DOHH2 (cell line): ENCODE data around the gene GLIS2.

Experiments
- H3F3A ChIP-seq: fragments of 200-600 bp; sonication (generic), shearing (Covaris generic); 2 replicates; pipeline ENCODE4 v1.6.0; 2016; ENCODE audit warnings: antibody characterized with exemption, mild to moderate bottlenecking; ENCODE audit not compliant: control insufficient read depth, insufficient read depth
- H3K27ac ChIP-seq: fragments of 200-600 bp; sonication (generic); 2 replicates; pipeline ENCODE4 v1.5.1; 2014; ENCODE audit warnings: low read depth, mild to moderate bottlenecking, low read length, moderate library complexity
- H3K27me3 ChIP-seq: fragments of 200-600 bp; sonication (generic); 2 replicates; pipeline ENCODE4 v1.6.1; 2014; ENCODE audit warnings: mild to moderate bottlenecking, low read length, mixed read lengths; ENCODE audit not compliant: control insufficient read depth
- H3K36me3 ChIP-seq: fragments of 200-600 bp; sonication (generic); 2 replicates; pipeline ENCODE4 v1.6.1; 2014; ENCODE audit warnings: mild to moderate bottlenecking, low read length, moderate library complexity, mixed read lengths; ENCODE audit not compliant: control insufficient read depth
- H3K4me1 ChIP-seq: fragments of 200-600 bp; sonication (generic); 2 replicates; pipeline ENCODE4 v1.6.1; 2014; ENCODE audit warnings: mild to moderate bottlenecking, low read length, mixed read lengths; ENCODE audit not compliant: control insufficient read depth
- H3K4me2 ChIP-seq: fragments of 200-600 bp; sonication (generic); 2 replicates; pipeline ENCODE4 v1.6.0; 2014; ENCODE audit warnings: mild to moderate bottlenecking, low read length, moderate library complexity
- H3K4me3 ChIP-seq: fragments of 200-600 bp; sonication (generic); 2 replicates; pipeline ENCODE4 v1.5.1; 2014; ENCODE audit warnings: mild to moderate bottlenecking, low read length, mixed read lengths
- H3K79me2 ChIP-seq: fragments of 200-600 bp; sonication (generic); 2 replicates; pipeline ENCODE4 v1.6.1; 2014; ENCODE audit warnings: mild to moderate bottlenecking, low read length, mixed read lengths; ENCODE audit not compliant: control insufficient read depth
- H3K9me2 ChIP-seq: fragments of 200-600 bp; sonication (generic); replicated peaks from 2 replicates; pipeline ENCODE4 v1.6.1; 2014; ENCODE audit warnings: mild to moderate bottlenecking, low read length, mixed read lengths; ENCODE audit not compliant: control insufficient read depth
- H3K9me3 ChIP-seq: fragments of 200-600 bp; sonication (generic); 2 replicates; pipeline ENCODE4 v1.6.1; 2014; ENCODE audit warnings: antibody characterized with exemption, low read length, mixed read lengths; ENCODE audit not compliant: control insufficient read depth, insufficient read depth
- H4K20me1 ChIP-seq: fragments of 200-600 bp; sonication (generic); 2 replicates; pipeline ENCODE4 v1.6.0; 2014; ENCODE audit warnings: low read depth, mild to moderate bottlenecking, antibody characterized with exemption, low read length, moderate library complexity; ENCODE audit not compliant: control insufficient read depth, insufficient read depth
- CTCF ChIP-seq: fragments of 200-600 bp; sonication (generic); IDR thresholded peaks from one replicate; pipeline ENCODE4 v1.5.1; 2014; ENCODE audit warnings: antibody characterized with exemption, mild to moderate bottlenecking, low read depth, low read length; ENCODE audit not compliant: poor library complexity, severe bottlenecking
- EZH2phosphoT487 ChIP-seq: fragments of 200-600 bp; sonication (generic); IDR thresholded peaks from 2 replicates; pipeline ENCODE4 v1.6.1; 2017; ENCODE audit warnings: borderline replicate concordance, mild to moderate bottlenecking, antibody characterized with exemption, low read length, moderate library complexity, mixed read lengths

The GLIS2 gene

GRCh38 chr16:4319454-4320421, 3.9 kb downstream of the GLIS2 start:
- Histone ChIP-seq H3K4me1 (peaks cover 21% of the 10 kb centered on the region), H3K27me3 (peaks cover 47% of the 10 kb centered on the region), H3F3A (no peaks in the 10 kb centered on the region), H3K4me2 (0 out of 2 replicates have a peak overlapping the region, but pooled peaks have one; percentile 15), H3K79me2 (no peaks in the 10 kb centered on the region), H3K27ac (no peak overlapping the region), H3K4me3 (no peak overlapping the region), H3K9me2 (no peaks in the 10 kb centered on the region), H4K20me1 (no peaks in the 10 kb centered on the region), H3K9me3 (no peaks in the 10 kb centered on the region), H3K36me3 (no peaks in the 10 kb centered on the region)
- no peak for TF ChIP-seq EZH2phosphoT487
- TF ChIP-seq CTCF = no peak

- H3K36me3 ChIP-seq = no peaks in the 10 kb centered on the region
- H3K79me2 ChIP-seq = no peaks in the 10 kb centered on the region
- TF ChIP-seq CTCF = no peak
- TF ChIP-seq EZH2phosphoT487 = no peak
- H3K27me3 ChIP-seq = peaks cover 40% of the 10 kb centered on the region
- H3K4me2 ChIP-seq = no peak overlapping the region
- no peaks in the 10 kb centered on the region for H3F3A ChIP-seq
- no peaks in the 10 kb centered on the region for H4K20me1 ChIP-seq
- no peak overlapping the region for H3K4me3 ChIP-seq
- H3K9me2 ChIP-seq = no peaks in the 10 kb centered on the region
- no peak overlapping the region for H3K27ac ChIP-seq
- no peaks in the 10 kb centered on the region for H3K9me3 ChIP-seq
- peaks cover 14% of the 10 kb centered on the region for H3K4me1 ChIP-seq
Observed at GRCh38 chr16:4320571-4321137, 4.8 kb downstream of the GLIS2 start.

- Histone ChIP-seq H4K20me1 (no peaks in the 10 kb centered on the region), H3K9me2 (no peaks in the 10 kb centered on the region), H3K9me3 (no peaks in the 10 kb centered on the region), H3F3A (no peaks in the 10 kb centered on the region), H3K79me2 (no peaks in the 10 kb centered on the region), H3K36me3 (no peaks in the 10 kb centered on the region), H3K4me3 (no peak overlapping the region), H3K4me2 (no peak overlapping the region), H3K4me1 (peaks cover 14% of the 10 kb centered on the region), H3K27ac (no peak overlapping the region), H3K27me3 (peaks cover 40% of the 10 kb centered on the region)
- TF ChIP-seq EZH2phosphoT487 = no peak
- no peak for TF ChIP-seq CTCF
Observed at GRCh38 chr16:4321286-4322120, 5.6 kb downstream of the GLIS2 start.
